Stimulated activated CD8-positive, alpha-beta memory T cell treated with anti-CD3 and anti-CD28 coated beads, Interleukin-4, amount 100 ng/mL, for 1 hour (primary cell): ENCODE results near the gene PARP12.

Experiments used
- DNase-seq, 2 donors: peaks; one replicate each; pipeline ENCODE4 v3.0.0-alpha.2; 2020; ENCODE audit warnings: low read depth in 2 of 2, low spot score in 1 of 2

The PARP12 gene

DNA sequence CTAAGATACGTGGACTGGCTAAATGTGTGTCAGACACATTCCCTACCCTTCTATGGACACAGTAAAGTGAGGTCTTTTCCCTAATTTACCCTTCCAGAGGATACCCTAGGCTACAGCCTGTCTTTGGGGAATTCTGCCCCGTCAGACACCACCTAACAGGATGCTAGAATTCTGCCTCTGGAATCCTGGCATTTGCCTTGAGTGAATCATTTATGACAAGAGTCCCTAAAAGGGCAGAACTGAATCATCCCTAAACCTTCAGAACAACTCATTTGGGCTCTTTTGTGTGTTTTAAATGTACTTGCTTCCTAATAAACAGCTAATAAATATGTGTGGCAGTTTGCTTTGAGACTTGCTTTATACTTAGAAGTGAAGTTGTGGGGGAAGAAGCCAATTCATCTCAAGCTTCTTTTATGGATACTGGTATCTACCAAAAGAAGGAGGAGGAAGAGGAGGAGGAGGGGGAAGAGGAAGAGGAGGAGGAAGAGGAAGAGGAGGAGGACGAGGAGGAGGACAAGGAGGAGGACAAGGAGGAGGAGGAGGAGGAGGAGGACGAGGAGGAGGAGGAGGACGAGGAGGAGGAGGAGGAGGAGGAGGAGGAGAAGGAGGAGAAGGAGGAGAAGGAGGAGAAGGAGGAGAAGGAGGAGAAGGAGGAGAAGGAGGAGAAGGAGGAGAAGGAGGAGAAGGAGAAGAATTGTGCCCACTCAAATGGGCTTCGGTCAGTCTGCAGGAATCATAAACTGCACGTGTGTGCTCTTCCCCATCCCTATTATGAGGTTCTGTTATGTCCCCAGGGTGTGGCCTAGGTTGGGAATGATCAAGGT lies 27.1 kb downstream of the PARP12 start:
- DNase-seq, result no peak

- DNase-seq, result no peak
Measured at GRCh38 chr7:140034421-140034820, 28.3 kb downstream of the PARP12 start.

DNA sequence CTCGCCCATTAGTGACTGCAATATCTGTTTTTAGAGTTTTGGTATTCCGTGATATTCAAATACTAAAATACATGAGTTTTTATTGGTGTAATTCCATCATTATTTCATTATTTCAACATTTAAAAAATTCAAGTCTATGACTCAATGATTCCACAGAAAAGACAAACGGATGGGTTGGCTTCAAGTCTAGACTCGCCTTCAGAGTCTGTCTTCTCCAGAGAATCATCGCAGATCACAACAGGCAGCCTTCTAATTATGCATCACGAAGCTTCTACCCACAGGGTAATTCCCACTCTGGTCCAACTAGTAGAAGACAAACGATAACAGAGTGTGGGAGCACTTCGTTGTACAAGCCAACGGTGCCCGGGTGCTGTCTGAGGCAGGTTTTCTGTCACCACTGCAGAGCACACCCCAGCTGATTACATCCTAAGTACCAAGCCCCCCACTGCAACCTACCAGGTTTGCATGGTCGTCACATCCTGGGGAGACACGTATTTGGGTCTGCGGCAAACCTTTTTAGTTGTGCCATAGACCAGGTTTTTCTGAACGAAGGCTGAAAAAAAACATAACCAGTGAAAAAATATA lies 28.9 kb downstream of the PARP12 start:
- no peak for DNase-seq

DNA sequence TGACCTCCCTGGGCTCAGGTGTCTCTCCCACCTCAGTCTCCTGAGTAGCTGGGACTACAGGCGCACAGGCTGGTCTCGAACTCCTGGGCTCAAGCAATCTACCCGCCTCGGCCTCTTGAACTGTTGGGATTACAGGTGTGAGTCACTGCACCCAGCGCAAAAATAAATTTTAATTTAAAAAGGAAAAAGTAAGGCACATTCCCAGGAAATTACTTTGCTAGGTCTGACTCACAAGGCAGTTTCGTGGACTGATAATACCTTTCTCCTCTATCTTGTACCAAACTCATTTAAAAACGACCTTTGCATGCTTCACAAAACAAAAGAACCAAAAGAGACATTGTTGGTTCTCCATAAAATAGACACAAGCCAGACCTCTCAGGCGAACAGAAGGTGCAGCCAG lies 29.7 kb downstream of the PARP12 start:
- DNase-seq, result no peak

GRCh38 chr7:140031364-140031763 lies 31.4 kb downstream of the PARP12 start:
- DNase-seq, result no peak

- no peak for DNase-seq
Measured at GRCh38 chr7:140029072-140029471, 33.7 kb downstream of the PARP12 start.

DNA sequence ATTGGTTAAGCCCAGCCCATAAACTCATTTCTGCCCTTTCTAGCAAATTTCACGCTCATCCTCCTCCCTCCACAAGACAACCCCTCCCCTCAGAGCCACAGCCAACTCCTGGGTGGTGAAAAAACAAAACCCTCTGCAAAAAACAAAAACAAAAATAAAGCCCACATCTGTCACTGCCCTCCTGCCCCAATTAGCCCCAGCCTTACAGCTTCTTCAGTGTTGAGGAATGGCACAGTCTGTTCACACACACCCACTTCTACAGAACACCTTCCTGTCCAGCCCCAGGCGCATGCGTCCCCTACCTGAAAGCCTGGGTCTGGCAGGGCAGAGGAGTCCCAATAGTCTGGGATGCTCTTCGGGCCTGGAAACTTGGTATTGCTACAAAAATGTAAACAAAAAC lies 34.4 kb downstream of the PARP12 start:
- DNase-seq, result no peak

DNA sequence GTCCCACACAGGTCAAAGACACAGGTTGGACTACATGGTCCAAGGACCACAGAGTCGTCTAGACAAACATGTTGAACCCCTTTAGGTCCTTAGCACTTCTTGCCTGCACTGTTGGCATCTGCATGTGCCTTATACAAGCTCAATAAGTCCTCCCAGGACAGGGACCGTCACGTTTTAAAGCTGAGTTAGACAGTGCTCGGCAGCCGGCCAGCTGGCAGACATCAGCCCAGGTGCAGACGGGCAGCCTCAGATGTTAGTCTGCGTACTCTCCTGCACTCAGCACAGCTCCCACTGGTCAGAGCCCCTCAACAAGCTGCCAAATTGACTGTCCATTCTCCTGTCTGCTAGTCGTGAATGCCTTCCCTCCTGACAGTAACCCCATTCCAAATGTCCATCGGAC lies 34.9 kb downstream of the PARP12 start:
- DNase-seq, result no peak

GRCh38 chr7:140026935-140027334 lies 35.8 kb downstream of the PARP12 start:
- DNase-seq, result no peak

DNA sequence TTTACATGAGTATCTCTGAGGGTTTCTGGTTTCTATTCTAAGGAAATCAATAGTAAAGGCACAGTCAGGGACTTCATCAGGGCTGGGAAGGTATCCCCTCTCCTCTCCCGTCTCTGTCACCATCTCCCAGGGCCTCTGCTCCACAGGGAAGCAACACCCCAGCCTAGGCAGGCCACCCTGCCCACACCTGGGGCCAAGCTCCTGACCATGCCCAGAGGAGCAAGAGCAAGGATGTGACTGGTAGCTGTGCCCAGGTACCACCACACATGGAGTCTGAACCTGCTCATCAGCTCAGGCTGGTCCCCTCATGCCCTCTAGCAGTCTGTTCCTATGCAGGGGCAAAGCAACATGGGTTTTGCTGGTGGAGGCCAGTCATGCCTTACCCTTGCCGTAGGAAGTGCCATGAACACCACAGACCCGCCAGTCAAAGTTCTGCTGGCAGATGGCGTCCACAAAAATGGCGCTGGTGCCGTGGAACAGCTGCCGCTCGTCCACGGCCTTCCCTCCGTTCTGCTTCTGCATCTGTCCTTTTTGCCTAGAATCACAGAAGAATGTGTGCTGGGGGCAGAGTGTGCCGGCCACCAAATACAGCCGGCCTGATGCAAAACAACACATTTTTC lies 36.8 kb downstream of the PARP12 start:
- no peak for DNase-seq

DNA sequence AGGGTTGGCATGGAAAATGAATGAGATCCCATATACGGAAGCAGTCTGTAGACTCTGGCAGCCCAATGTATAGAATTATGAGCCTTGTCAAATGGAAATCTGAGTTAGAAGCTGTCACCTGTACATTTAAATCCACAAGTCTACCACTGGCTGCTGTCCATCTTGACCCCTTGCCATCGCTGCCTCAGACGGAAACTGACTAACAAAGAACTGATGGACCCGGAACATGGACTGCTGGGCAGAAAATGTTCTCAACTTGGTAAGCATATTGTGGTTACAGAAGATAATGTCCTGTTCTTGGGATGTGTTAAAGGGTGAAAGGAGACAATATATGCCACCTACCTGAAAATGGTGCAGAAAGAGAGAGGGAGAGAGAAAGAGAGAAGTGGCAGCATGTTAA lies 37.5 kb downstream of the PARP12 start:
- DNase-seq, result no peak

DNA sequence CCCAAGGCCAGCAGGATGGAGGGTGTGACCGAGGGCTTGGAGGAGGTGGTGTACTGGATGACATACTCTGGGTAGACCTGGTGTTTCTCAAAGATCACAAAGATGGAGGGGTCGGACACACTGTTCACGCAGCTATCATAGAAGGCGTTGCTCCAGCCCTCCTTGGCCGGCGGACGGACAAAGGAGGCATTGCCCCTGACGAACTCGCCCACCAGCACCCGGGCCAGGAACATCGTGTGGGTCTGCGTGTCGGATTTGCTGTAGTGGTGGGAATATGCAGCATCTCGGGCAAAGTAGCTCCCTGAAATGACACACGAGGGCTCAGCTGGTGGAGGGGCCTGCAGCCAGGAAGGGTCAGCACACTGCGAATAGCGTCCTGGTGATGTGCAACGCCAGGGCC lies 38.2 kb downstream of the PARP12 start:
- no peak for DNase-seq

GRCh38 chr7:140023728-140024127 lies 39.0 kb downstream of the PARP12 start:
- no peak for DNase-seq

DNA sequence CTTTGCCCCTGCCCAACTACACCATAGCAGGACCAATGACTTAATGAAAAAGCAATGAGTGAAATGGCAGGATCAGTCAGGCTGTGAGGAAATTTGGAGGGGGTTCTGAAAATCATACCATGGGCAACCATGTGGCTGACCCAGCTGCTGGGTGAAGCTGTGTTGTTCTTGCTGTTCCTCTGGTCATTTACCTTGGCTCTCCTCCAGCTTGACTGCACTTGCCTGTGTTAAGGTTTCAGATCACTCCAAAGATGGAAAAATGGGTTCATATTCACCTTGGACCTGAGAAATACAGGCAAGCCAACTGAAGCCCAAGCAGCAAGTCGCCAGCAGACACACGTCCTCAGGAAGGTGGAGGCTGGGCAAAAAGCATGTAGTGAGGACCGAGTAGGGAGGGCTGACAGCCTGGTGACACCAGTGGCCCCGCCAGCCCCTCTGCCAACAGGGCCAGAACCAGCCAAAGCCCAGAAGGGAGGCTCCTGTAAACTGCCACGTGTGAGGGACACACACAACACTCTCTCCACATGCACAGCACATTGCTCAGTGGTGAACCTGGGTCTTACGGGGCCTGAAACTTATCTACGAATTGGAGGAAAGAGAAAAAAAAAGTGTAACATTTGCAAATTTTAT lies 40.1 kb downstream of the PARP12 start:
- DNase-seq, result no peak

DNA sequence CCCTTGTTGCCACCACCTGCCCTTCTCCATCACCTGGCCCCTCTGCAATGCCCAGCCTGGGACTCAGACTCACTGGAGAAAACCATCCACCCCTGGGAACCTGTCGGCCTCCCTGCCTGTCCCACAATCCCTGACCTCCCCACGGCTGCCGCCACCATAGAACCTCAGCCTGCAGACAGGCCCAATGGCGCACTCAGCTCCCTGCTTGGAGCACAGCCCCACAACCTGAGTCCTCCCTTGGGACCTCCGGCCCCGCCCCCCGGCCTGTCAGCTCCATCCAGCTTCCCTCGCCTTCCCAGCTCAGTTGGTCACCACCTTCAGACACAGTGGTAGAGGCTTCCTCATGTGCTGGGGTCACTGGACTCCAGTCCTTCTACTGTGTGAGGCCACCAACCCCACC lies 41.1 kb downstream of the PARP12 start:
- DNase-seq, result no peak

DNA sequence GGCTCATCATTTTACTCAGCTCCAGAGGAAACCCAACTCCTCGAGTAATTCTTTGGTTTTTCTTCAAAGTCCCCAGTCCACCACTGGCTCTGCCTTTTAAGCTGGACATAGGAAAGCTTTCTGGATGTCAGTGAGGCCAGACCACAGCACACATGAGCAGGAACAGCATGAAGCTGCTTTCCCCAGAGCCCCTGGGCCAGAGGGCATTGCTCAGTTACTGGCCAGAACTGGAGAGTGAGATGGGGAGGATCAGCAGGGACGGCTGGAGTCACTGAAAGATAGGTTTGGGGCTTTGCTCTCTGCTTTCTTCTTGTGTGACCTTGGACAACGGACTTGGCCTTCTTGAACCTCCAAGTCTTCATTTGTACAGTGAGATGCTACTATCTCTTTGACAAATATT lies 43.1 kb downstream of the PARP12 start:
- no peak for DNase-seq

- no peak for DNase-seq
Measured at GRCh38 chr7:140019172-140019571, 43.6 kb downstream of the PARP12 start.

DNA sequence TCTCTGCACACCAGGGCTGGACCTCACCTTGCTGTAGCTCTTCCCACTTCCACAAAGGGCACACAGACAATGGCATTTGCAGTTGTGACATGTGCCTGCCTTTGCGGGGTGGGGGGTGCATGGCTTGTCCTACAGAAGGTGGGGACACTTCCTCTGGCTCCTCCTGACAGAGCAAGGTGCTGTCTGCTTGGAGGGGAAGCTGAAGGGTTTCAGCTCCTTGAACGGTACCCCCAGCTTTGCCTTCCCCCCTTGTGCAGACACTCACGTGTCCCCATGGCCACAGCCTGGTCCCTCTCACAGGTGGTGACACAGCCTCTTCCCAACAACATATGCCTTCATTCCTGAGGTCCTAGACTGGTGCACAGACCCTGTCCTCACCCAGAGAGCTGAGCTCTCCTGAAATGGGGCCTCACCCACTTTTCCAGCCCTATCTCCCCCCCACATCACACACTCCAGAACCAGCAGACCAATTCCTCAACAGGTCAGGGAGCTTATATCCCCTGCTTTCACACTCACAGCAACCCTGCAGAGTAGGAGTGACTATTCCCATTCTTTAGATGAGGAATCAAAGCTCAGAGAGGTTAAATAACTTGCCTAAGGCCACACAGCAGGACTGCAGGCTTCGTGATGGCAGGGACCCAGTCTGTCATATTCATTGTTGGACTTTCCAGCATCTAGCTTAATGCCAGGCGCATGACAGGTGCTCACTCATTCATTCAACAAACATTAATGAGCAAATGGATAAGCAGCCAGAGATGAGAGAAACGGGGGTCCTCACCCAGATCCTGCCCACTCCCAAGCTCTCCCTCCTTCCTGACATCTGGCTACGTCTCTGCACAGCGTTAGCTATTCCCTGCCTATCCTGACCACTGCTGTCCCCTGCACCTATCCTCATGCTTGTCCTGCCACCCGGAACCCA lies 44.4 kb downstream of the PARP12 start:
- no peak for DNase-seq

- DNase-seq, result no peak
Measured at GRCh38 chr7:140017543-140017942, 45.2 kb downstream of the PARP12 start.

- DNase-seq, result no peak
Measured at GRCh38 chr7:140017034-140017433, 45.7 kb downstream of the PARP12 start.

GRCh38 chr7:140016540-140016939 lies 46.2 kb downstream of the PARP12 start:
- no peak for DNase-seq
